K562 (cell line): ENCODE data around the gene USP5. TPM values are rescaled to one million over a fixed set of nuclear protein-coding genes. Genes with fewer than 3 reads are reported as not detected.

ENCODE experiments used
- CHD4 ChIP-seq: fragments of 200-600 bp; sonication (generic); IDR thresholded peaks from 3 replicates; pipeline ENCODE4 v1.6.1; 2012; ENCODE audit warnings: low read depth, mild to moderate bottlenecking, mixed read lengths, low read length, inconsistent platforms; ENCODE audit not compliant: insufficient read depth, insufficient replicate concordance, poor library complexity, severe bottlenecking
- ETS2 ChIP-seq: IDR thresholded peaks from 2 replicates; pipeline ENCODE4 v1.6.1; 2016; ENCODE audit warnings: borderline replicate concordance, missing genetic modification characterization, mild to moderate bottlenecking, moderate library complexity, missing compliant biosample characterization; ENCODE audit not compliant: poor library complexity, severe bottlenecking
- ETV1 ChIP-seq: fragments of 450-650 bp; conservative IDR thresholded peaks from 2 replicates; pipeline ENCODE4 v1.6.1; 2016; ENCODE audit warnings: missing genetic modification characterization, control low read depth, low read depth, missing compliant biosample characterization
- EWSR1 ChIP-seq: fragments of 450-650 bp; IDR thresholded peaks from 2 replicates; pipeline ENCODE4 v1.6.1; 2018; ENCODE audit warnings: borderline replicate concordance, mild to moderate bottlenecking, low read depth, moderate library complexity; ENCODE audit not compliant: partially characterized antibody
- EZH2 ChIP-seq: IDR thresholded peaks from 2 replicates; pipeline ENCODE4 v1.6.1; 2012; ENCODE audit warnings: low read depth, mild to moderate bottlenecking, inconsistent platforms, low read length, borderline replicate concordance
- FUS ChIP-seq: fragments of 200-400 bp; formaldehyde crosslinking; optimal IDR thresholded peaks from 2 replicates; pipeline ENCODE3; 2017; ENCODE audit warnings: low read depth, low read length
- HMG20B ChIP-seq: fragments of 250-450 bp; sonication (Bioruptor Pico); IDR thresholded peaks from 2 replicates; pipeline ENCODE4 v1.5.0; 2021; ENCODE audit warnings: mild to moderate bottlenecking
- HNRNPH1 ChIP-seq: fragments of 200-400 bp; formaldehyde crosslinking; optimal IDR thresholded peaks from 2 replicates; pipeline ENCODE3; 2017; ENCODE audit warnings: low read depth, mild to moderate bottlenecking, low read length, moderate library complexity
- HNRNPUL1 ChIP-seq: fragments of 200-400 bp; formaldehyde crosslinking; IDR thresholded peaks from 2 replicates; pipeline ENCODE4 v1.6.1; 2017; ENCODE audit warnings: low read length
- IRF2 ChIP-seq: sonication (generic); formaldehyde crosslinking; IDR thresholded peaks from 2 replicates; pipeline ENCODE4 v1.8.1; 2022; ENCODE audit warnings: mild to moderate bottlenecking, missing genetic modification reagents
- MNT ChIP-seq, 2 experiments: fragments of 450-650 bp; conservative IDR thresholded peaks; 2 replicates each; pipeline ENCODE4 v1.6.1; 2017; ENCODE audit warnings: mild to moderate bottlenecking in 2 of 2, moderate library complexity in 2 of 2
- NR0B1 ChIP-seq: fragments of 450-650 bp; IDR thresholded peaks from one replicate; pipeline ENCODE4 v1.6.1; 2018; ENCODE audit warnings: mild to moderate bottlenecking, moderate library complexity; ENCODE audit not compliant: partially characterized antibody
- POLR2AphosphoS5 ChIP-seq: IDR thresholded peaks from 2 replicates; pipeline ENCODE4 v1.6.1; 2011; ENCODE audit warnings: mild to moderate bottlenecking, low read depth, low read length, moderate library complexity; ENCODE audit not compliant: control insufficient read depth, insufficient read depth
- SP2 ChIP-seq: IDR thresholded peaks from 2 replicates; pipeline ENCODE4 v1.6.1; 2011; ENCODE audit warnings: mild to moderate bottlenecking, low read depth, low read length, moderate library complexity; ENCODE audit not compliant: poor library complexity, severe bottlenecking; ENCODE audit errors: extremely low read depth
- STAG1 ChIP-seq: sonication (generic); formaldehyde crosslinking; IDR thresholded peaks from 2 replicates; pipeline ENCODE4 v1.5.0; 2020; ENCODE audit warnings: missing genetic modification reagents, borderline replicate concordance
- WHSC1 ChIP-seq: IDR thresholded peaks from one replicate; pipeline ENCODE4 v1.6.1; 2012; ENCODE audit warnings: low read length, control low read depth, inconsistent platforms
- ZKSCAN1 ChIP-seq: fragments of 150-350 bp; IDR thresholded peaks from 2 replicates; pipeline ENCODE4 v1.6.1; 2016; ENCODE audit warnings: low read depth, low read length
- ZNF175 ChIP-seq: fragments of 200-800 bp; sonication (Bioruptor generic); IDR thresholded peaks from 2 replicates; pipeline ENCODE4 v1.6.1; 2016; ENCODE audit warnings: low read depth, mild to moderate bottlenecking, missing genetic modification characterization, missing compliant biosample characterization
- ZNF23 ChIP-seq: fragments of 250-450 bp; sonication (Bioruptor Pico); IDR thresholded peaks from 2 replicates; pipeline ENCODE4 v1.4.0; 2020; ENCODE audit warnings: mild to moderate bottlenecking
- ZNF354B ChIP-seq: fragments of 250-450 bp; sonication (Bioruptor Pico); IDR thresholded peaks from 2 replicates; pipeline ENCODE4 v1.4.0; 2020
- ZNF444 ChIP-seq: fragments of 250-450 bp; sonication (Bioruptor Pico); IDR thresholded peaks from 2 replicates; pipeline ENCODE4 v1.4.0; 2020; ENCODE audit warnings: mild to moderate bottlenecking, moderate library complexity
- ZNF778 ChIP-seq: fragments of 450-650 bp; formaldehyde crosslinking; IDR thresholded peaks from 2 replicates; pipeline ENCODE4 v1.4.0; 2020; ENCODE audit warnings: mild to moderate bottlenecking, moderate library complexity
- polyA plus RNA-seq, 8 experiments: library from polyadenylated mRNA; depleted of rRNA in 4 of 8; stranded (reverse) in 5 of 8; unstranded in 3 of 8; fragments of >200 nt; fragmentation: Nextera tagmentation in 2 of 8; fragmentation: Illumina TruSeq in 1 of 8; extraction: Ambion mirVana in 2 of 8; extraction: Trizol in 1 of 8; gene quantifications; 2 replicates each; pipeline versions ENCODE4 v1.2.1 to v1.2.3, GENCODE V29; 2011 to 2014; ENCODE audit warnings: inconsistent platforms in 1 of 8, missing spikeins in 1 of 8
- total RNA-seq, 7 experiments: library from RNA; depleted of rRNA in 6 of 7; stranded (reverse); fragments of >200 nt in 6 of 7; fragmentation: Illumina TruSeq in 2 of 7; extraction: Trizol in 2 of 7; gene quantifications; 2 replicates each; pipeline versions ENCODE4 v1.2.1 to v1.2.3, GENCODE V29; 2011 to 2021; ENCODE audit warnings: low replicate concordance in 1 of 7
- TF ChIP-seq, protein P1 (sequence below): fragments of 250-450 bp; sonication (Bioruptor Pico); IDR thresholded peaks from 2 replicates; pipeline ENCODE4 v1.9.0; 2021; ENCODE audit warnings: mild to moderate bottlenecking, inconsistent platforms

Gene USP5
- total and polyA plus RNA-seq, 9 of the 15 experiments (the other 6 are each of a cell fraction or from before 2014, with no cell fraction given): 1.4 to 107 (median 48.6) TPM

- TF ChIP-seq MNT (conservative IDR thresholded peaks at IDR 0.05) (peak; percentile 24 to 54; a peak in 2 of 4 replicates), ZNF175 (CRISPR knock-in tag) (no peak), FUS (peak; percentile 97), HNRNPUL1 (no peak), NR0B1 (no peak), POLR2AphosphoS5 (peak; percentile 95), ZNF778 (CRISPR knock-in tag) (no peak), IRF2 (CRISPR knock-in tag) (no peak), ETS2 (tag) (no peak), ZNF444 (CRISPR knock-in tag) (no peak), WHSC1 (no peak), ZNF23 (CRISPR knock-in tag) (no peak), ETV1 (no peak), CHD4 (no peak), SP2 (no peak), ZKSCAN1 (no peak), HNRNPH1 (no peak), EWSR1 (no peak), ZNF354B (CRISPR knock-in tag) (no peak), EZH2 (no peak), HMG20B (CRISPR knock-in tag) (no peak), STAG1 (CRISPR knock-in tag) (peak; percentile 7; the same call in 1 of the 2 replicates)
- TF ChIP-seq, protein P1, sequence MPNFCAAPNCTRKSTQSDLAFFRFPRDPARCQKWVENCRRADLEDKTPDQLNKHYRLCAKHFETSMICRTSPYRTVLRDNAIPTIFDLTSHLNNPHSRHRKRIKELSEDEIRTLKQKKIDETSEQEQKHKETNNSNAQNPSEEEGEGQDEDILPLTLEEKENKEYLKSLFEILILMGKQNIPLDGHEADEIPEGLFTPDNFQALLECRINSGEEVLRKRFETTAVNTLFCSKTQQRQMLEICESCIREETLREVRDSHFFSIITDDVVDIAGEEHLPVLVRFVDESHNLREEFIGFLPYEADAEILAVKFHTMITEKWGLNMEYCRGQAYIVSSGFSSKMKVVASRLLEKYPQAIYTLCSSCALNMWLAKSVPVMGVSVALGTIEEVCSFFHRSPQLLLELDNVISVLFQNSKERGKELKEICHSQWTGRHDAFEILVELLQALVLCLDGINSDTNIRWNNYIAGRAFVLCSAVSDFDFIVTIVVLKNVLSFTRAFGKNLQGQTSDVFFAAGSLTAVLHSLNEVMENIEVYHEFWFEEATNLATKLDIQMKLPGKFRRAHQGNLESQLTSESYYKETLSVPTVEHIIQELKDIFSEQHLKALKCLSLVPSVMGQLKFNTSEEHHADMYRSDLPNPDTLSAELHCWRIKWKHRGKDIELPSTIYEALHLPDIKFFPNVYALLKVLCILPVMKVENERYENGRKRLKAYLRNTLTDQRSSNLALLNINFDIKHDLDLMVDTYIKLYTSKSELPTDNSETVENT (CRISPR knock-in tag): 0 out of 2 replicates have a peak, but pooled peaks have one; percentile 48
Measured at GRCh38 chr12:6867413-6868210, 15.7 kb downstream of the USP5 start, which contains the start of gene TPI1 (continued).
